H9 (cell line): ENCODE results near the gene MAP3K5. TPM values are rescaled to one million over a fixed set of nuclear protein-coding genes. Genes with fewer than 3 reads are reported as not detected.

Experiments
- DNase-seq: peaks from one replicate; pipeline ENCODE4 v3.0.0-alpha.2; 2017
- H2AFZ ChIP-seq: one replicate; pipeline ENCODE4 v1.6.1; 2013; ENCODE audit warnings: mild to moderate bottlenecking, low read length, control low read depth, moderate library complexity
- H2AK5ac ChIP-seq: 2 replicates; pipeline ENCODE4 v1.6.1; 2013; ENCODE audit warnings: low read length, control low read depth, mixed read lengths; ENCODE audit not compliant: insufficient read length
- H2BK120ac ChIP-seq: one replicate; pipeline ENCODE4 v1.6.1; 2013; ENCODE audit warnings: low read depth, mild to moderate bottlenecking, low read length, control low read depth, inconsistent platforms; ENCODE audit not compliant: poor library complexity, severe bottlenecking
- H2BK12ac ChIP-seq: 2 replicates; pipeline ENCODE4 v1.6.1; 2013; ENCODE audit warnings: low read length, control low read depth, mixed read lengths, low read depth; ENCODE audit not compliant: insufficient read length
- H2BK15ac ChIP-seq: 2 replicates; pipeline ENCODE4 v1.6.1; 2013; ENCODE audit warnings: low read depth, low read length, control low read depth
- H2BK20ac ChIP-seq: one replicate; pipeline ENCODE4 v1.6.1; 2013; ENCODE audit warnings: low read depth, mild to moderate bottlenecking, low read length, control low read depth, inconsistent platforms; ENCODE audit not compliant: poor library complexity, severe bottlenecking
- H2BK5ac ChIP-seq: 2 replicates; pipeline ENCODE4 v1.6.1; 2013; ENCODE audit warnings: low read length, control low read depth, mixed read lengths; ENCODE audit not compliant: insufficient read length
- H3K14ac ChIP-seq: 2 replicates; pipeline ENCODE4 v1.6.1; 2013; ENCODE audit warnings: low read length, control low read depth; ENCODE audit not compliant: insufficient read depth
- H3K18ac ChIP-seq: 2 replicates; pipeline ENCODE4 v1.6.1; 2013; ENCODE audit warnings: low read depth, mild to moderate bottlenecking, mixed read lengths, low read length, control low read depth; ENCODE audit not compliant: insufficient read length
- H3K23ac ChIP-seq: 2 replicates; pipeline ENCODE4 v1.6.1; 2013; ENCODE audit warnings: low read length, control low read depth, mixed read lengths, low read depth; ENCODE audit not compliant: insufficient read length
- H3K23me2 ChIP-seq: 2 replicates; pipeline ENCODE4 v1.6.1; 2013; ENCODE audit warnings: low read depth, mild to moderate bottlenecking, mixed read lengths, low read length, control low read depth; ENCODE audit not compliant: insufficient read length, poor library complexity, severe bottlenecking
- H3K27ac ChIP-seq: 2 replicates; pipeline ENCODE4 v1.5.1; 2013; ENCODE audit warnings: low read length, control low read depth, mixed read lengths, low read depth; ENCODE audit not compliant: insufficient read length
- H3K27me3 ChIP-seq: 2 replicates; pipeline ENCODE4 v1.6.1; 2013; ENCODE audit warnings: low read length, control low read depth, inconsistent platforms; ENCODE audit not compliant: insufficient read depth
- H3K4ac ChIP-seq: 2 replicates; pipeline ENCODE4 v1.6.1; 2013; ENCODE audit warnings: low read depth, mild to moderate bottlenecking, control low read depth, inconsistent platforms, low read length, moderate library complexity
- H3K4me1 ChIP-seq: 2 replicates; pipeline ENCODE4 v1.6.1; 2013; ENCODE audit warnings: low read length, control low read depth, inconsistent platforms; ENCODE audit not compliant: insufficient read depth
- H3K4me2 ChIP-seq: 2 replicates; pipeline ENCODE4 v1.6.1; 2013; ENCODE audit warnings: low read length, control low read depth, mixed read lengths; ENCODE audit not compliant: insufficient read length, insufficient read depth
- H3K56ac ChIP-seq: 2 replicates; pipeline ENCODE4 v1.6.1; 2013; ENCODE audit warnings: low read depth, mild to moderate bottlenecking, mixed read lengths, low read length, control low read depth; ENCODE audit not compliant: insufficient read length
- H3K79me1 ChIP-seq: 2 replicates; pipeline ENCODE4 v1.6.1; 2013; ENCODE audit warnings: low read depth, mild to moderate bottlenecking, moderate library complexity, low read length, control low read depth, inconsistent platforms; ENCODE audit not compliant: insufficient read depth, poor library complexity, severe bottlenecking
- H3K79me2 ChIP-seq: 2 replicates; pipeline ENCODE4 v1.6.1; 2013; ENCODE audit warnings: low read length, control low read depth, inconsistent platforms; ENCODE audit not compliant: insufficient read depth
- H3K9ac ChIP-seq: 2 replicates; pipeline ENCODE4 v1.6.1; 2013; ENCODE audit warnings: low read length, control low read depth, mixed read lengths; ENCODE audit not compliant: insufficient read length; ENCODE audit errors: extremely low read depth
- H3K9me3 ChIP-seq: one replicate; pipeline ENCODE4 v1.6.1; 2013; ENCODE audit warnings: low read depth, low read length, inconsistent platforms; ENCODE audit not compliant: control insufficient read depth
- H3T11ph ChIP-seq: one replicate; pipeline ENCODE4 v1.6.1; 2013; ENCODE audit warnings: mild to moderate bottlenecking, low read length, control low read depth, inconsistent platforms
- H4K20me1 ChIP-seq: one replicate; pipeline ENCODE4 v1.6.1; 2013; ENCODE audit not compliant: control insufficient read depth, insufficient read length, insufficient read depth
- H4K5ac ChIP-seq: 2 replicates; pipeline ENCODE4 v1.6.1; 2013; ENCODE audit warnings: low read depth, mild to moderate bottlenecking, mixed read lengths, low read length, control low read depth; ENCODE audit not compliant: insufficient read length
- H4K8ac ChIP-seq: replicated peaks from 2 replicates; pipeline ENCODE4 v1.6.1; 2013; ENCODE audit warnings: low read length, control low read depth, mixed read lengths, low read depth; ENCODE audit not compliant: insufficient read length
- H4K91ac ChIP-seq: 2 replicates; pipeline ENCODE4 v1.6.1; 2013; ENCODE audit warnings: low read depth, mild to moderate bottlenecking, moderate library complexity, mixed read lengths, low read length, control low read depth; ENCODE audit not compliant: insufficient read length
- H3K27ac Mint-ChIP-seq, 3 experiments: 2 replicates in 2 of 3; 3 replicates in 1 of 3; pipeline ENCODE4 v1.8.0; 2020 to 2021; ENCODE audit warnings: mixed read lengths in 3 of 3, mild to moderate bottlenecking in 1 of 3, moderate library complexity in 1 of 3
- H3K27me3 Mint-ChIP-seq: 2 replicates; pipeline ENCODE4 v1.8.0; 2021; ENCODE audit warnings: low read depth, mild to moderate bottlenecking, moderate library complexity, mixed read lengths
- H3K36me3 Mint-ChIP-seq, 3 experiments: 2 replicates in 2 of 3; 3 replicates in 1 of 3; pipeline ENCODE4 v1.8.0; 2020 to 2021; ENCODE audit warnings: low read depth in 3 of 3, mixed read lengths in 3 of 3; ENCODE audit not compliant: insufficient read depth in 1 of 3
- H3K4me1 Mint-ChIP-seq, 2 experiments: 2 replicates each; pipeline ENCODE4 v1.8.0; 2020; ENCODE audit warnings: mixed read lengths in 2 of 2
- H3K4me3 Mint-ChIP-seq, 2 experiments: 2 replicates in 1 of 2; 3 replicates in 1 of 2; pipeline ENCODE4 v1.8.0; 2020 to 2021; ENCODE audit warnings: mild to moderate bottlenecking in 2 of 2, mixed read lengths in 2 of 2, moderate library complexity in 1 of 2
- H3K9me3 Mint-ChIP-seq, 2 experiments: 2 replicates in 1 of 2; 3 replicates in 1 of 2; pipeline ENCODE4 v1.8.0; 2020; ENCODE audit warnings: mild to moderate bottlenecking in 2 of 2, mixed read lengths in 2 of 2, moderate library complexity in 1 of 2
- CTCF ChIP-seq: fragments of 200-600 bp; sonication (generic); conservative IDR thresholded peaks from 3 replicates; pipeline ENCODE4 v1.8.0; 2021; ENCODE audit warnings: antibody characterized with exemption, mild to moderate bottlenecking
- WGBS: extraction: QIAGEN DNeasy Blood & Tissue Kit; methylation state at CpG from one replicate; pipeline ENCODE4 v1.1.7; 2013; ENCODE audit warnings: missing lambda C conversion rate, low lambda C conversion rate, mixed read lengths; ENCODE audit not compliant: insufficient read length; ENCODE audit errors: extremely low coverage; 5-methylcytosine and 5-hydroxymethylcytosine counted together
- total RNA-seq: library from RNA; stranded (reverse); gene quantifications from 2 replicates; pipeline ENCODE4 v1.2.1, GENCODE V29; 2021

The MAP3K5 gene
- total RNA-seq, 1 experiment from 2014 or later = 1.6 TPM

GRCh38 chr6:136812174-136812573 is 19.9 kb upstream of the MAP3K5 start:
- Histone ChIP-seq H3K79me2 (no peaks in the 10 kb centered on the region), H3K9ac (no peak overlapping the region), H4K5ac (no peak overlapping the region), H2BK15ac (no peak overlapping the region), H4K91ac (no peak overlapping the region), H4K8ac (no peak overlapping the region), H4K20me1 (no peaks in the 10 kb centered on the region), H2AK5ac (no peak overlapping the region), H3K27me3 (no peaks in the 10 kb centered on the region), H2BK5ac (no peak overlapping the region), H3K18ac (no peak overlapping the region), H3K23me2 (no peaks in the 10 kb centered on the region), H2BK120ac (no peak overlapping the region), H3K56ac (no peak overlapping the region), H3K4ac (no peak overlapping the region), H2AFZ (no peak overlapping the region), H3K9me3 (no peaks in the 10 kb centered on the region), H3T11ph (no peak overlapping the region), H3K23ac (no peak overlapping the region), H2BK12ac (no peak overlapping the region), H3K14ac (no peak overlapping the region), H3K27ac (no peak overlapping the region), H3K79me1 (no peaks in the 10 kb centered on the region), H2BK20ac (no peak overlapping the region), H3K4me2 (no peak overlapping the region), H3K4me1 (no peaks in the 10 kb centered on the region; the same call in 1 of the 2 replicates)
- DNase-seq = no peak
- H3K27me3 Mint-ChIP-seq = no peaks in the 10 kb centered on the region; the same call in 1 of the 2 replicates
- no peaks in the 10 kb centered on the region; a peak in 1 of 7 replicates for H3K36me3 Mint-ChIP-seq
- TF ChIP-seq CTCF = no peak
- H3K27ac Mint-ChIP-seq = no peak overlapping the region
- H3K4me3 Mint-ChIP-seq = no peak overlapping the region
- H3K9me3 Mint-ChIP-seq = peaks cover 0 to 2% of the 10 kb centered on the region in 2 experiments; a peak in 1 of 5 replicates
- whole genome bisulfite sequencing = no CpG with 5 or more reads among the region's 2 CpGs
- H3K4me1 Mint-ChIP-seq = peaks cover 4 to 11% of the 10 kb centered on the region in 2 experiments
